Left hindlimb (tissue), 1 donor: ENCODE data around the gene QPCT.
"Not testable (repeated sequence)": the region's sequence is repeated elsewhere in the genome, so short reads cannot be mapped to it uniquely, and the experiment has no call there.

Experiments
- DNase-seq: peaks from one replicate; pipeline ENCODE4 v3.0.0-alpha.2; 2018

QPCT gene

GRCh38 chr2:37344453-37345361 lies at the start of gene QPCT:
TSS of gene QPCT (plus strand) at chr2:37344630. CDS start at chr2:37344732, 102 bp downstream.
- peak; percentile 57 for DNase-seq

- not testable (repeated sequence) for DNase-seq
Observed at GRCh38 chr2:37294858-37295257, 49.6 kb upstream of the QPCT start.

GRCh38 chr2:37295469-37296073 lies 48.9 kb upstream of the QPCT start:
- DNase-seq = no peak

GRCh38 chr2:37297632-37298031 lies 46.8 kb upstream of the QPCT start:
- no peak for DNase-seq

DNA sequence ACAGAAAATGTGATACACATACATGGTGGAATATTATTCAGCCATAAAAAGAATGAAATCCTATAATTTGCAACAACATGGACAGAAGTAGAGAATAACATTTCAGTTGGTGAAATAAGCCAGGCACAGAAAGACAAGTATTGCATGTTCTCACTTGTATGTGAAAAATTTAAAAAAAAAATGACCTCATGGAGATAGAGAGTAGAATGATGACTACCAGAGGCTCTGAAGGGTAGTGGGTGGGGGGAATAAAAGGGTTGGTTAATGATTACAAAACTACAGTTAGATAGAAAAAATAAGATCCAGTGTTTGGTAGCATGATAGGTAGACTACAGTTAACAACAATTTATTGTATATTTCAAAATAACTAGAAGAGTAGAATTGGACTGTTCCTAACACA lies 44.3 kb upstream of the QPCT start:
- DNase-seq = no peak

GRCh38 chr2:37300578-37300977 lies 43.9 kb upstream of the QPCT start:
- DNase-seq = no peak

- DNase-seq = no peak
Observed at GRCh38 chr2:37301408-37301807, 43.0 kb upstream of the QPCT start.

DNA sequence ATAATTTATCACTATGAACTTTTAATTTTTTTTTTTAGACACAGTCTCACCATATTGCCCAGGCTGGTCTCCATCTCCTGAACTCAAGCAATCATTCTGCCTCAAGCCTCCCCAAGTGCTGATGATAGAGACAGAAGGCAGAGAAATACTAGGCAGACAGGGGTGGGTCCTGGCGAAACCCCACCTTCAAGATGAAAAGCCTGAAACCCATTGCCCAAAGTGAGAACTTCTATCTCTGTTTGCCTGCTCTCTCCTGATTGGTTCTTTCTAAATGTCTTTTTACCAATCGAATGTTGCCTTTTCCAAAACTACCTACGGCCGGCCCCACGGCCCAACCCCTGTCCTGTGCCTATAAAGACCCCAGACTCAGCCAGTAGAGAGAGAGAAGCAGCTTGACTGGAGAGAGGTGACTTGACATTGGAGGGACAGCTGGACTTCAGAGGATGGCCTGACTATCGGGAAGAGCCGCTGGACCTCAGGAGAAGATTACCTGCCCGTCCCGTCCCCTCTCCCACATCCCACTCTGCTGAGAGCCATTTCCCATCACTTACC lies 41.7 kb upstream of the QPCT start:
- DNase-seq = no peak

GRCh38 chr2:37306024-37306423 lies 38.4 kb upstream of the QPCT start:
- DNase-seq = no peak

GRCh38 chr2:37307500-37307899 lies 36.9 kb upstream of the QPCT start:
- DNase-seq = no peak

DNA sequence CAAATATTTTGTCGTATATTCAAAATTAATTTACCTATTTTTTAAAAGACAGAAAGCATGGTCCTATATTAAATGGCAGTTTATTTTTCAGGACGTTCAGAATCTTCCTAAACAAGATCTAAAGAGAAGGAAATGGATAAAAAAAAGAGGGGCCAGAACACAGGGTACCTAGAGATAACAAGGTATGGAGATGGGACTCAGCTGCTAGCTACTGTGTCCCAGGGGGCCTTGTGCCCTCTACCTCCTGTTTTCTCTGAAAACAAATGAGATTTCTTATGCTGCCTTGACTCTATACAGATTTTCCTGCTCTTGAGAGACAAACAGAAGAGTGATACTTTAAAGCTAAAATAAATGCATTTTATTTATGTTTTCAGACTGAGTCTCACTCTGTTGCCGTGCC lies 29.1 kb upstream of the QPCT start:
- DNase-seq = no peak

- no peak for DNase-seq
Observed at GRCh38 chr2:37316181-37316580, 28.2 kb upstream of the QPCT start.

GRCh38 chr2:37317746-37318145 lies 26.7 kb upstream of the QPCT start:
- DNase-seq = no peak

DNA sequence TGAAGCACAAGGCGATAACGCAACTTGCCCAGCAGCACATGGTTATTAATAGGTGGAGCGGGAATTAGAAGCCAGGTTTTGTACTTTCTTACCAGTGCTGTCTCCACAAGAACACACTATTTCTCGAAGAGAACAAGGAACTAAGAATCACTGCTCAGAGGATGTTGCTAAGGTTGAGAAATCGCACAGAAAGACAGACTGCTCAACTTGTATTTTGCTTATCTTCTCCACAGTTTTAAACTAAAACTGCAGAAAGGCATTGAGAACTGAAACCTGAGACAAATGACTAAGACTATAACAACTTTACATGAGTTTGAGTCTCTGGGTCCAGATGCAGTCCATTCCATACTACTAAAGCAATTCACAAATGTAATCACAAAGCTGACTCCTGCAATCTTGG lies 26.0 kb upstream of the QPCT start:
- no peak for DNase-seq

DNA sequence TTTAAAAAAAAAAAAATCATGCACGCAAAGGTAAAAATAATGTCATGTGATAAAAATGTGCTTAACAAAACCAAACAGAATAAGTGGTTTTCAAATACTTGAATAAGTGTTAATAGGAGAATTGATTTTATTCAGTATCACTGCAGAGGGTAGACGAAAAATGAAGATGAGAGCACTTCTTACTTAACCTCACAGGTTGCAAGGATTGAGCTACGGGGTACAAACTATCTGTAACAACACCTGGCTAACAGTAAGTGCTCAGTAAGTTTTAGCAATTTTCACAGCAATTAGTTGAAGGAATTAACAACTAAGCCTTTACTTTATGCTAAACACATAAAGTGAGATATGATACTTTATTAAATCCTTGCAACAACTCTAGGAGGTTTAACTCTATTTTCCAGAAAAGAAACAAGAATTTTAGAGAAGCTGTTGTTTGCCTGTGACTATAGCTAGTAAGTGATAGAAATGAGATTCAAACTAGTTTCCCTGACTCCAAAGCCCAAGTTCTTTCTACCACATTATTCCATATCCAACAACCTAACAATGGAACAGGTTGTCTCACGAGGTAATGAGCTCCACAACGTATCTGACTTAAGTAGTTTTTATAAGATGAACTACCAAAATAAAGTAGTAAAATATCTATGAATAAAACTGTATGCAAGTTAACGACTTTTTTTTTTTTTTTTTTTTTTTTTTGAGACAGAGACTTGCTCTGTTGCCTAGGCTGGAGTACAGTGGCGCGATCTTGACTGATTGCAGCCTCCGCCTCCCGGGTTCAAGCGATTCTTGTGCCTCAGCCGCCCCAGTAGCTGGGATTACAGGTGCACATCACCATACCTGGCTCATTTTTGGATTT lies 24.4 kb upstream of the QPCT start:
- no peak for DNase-seq

GRCh38 chr2:37321029-37321682 lies 23.3 kb upstream of the QPCT start:
- no peak for DNase-seq

GRCh38 chr2:37322368-37322767 lies 22.1 kb upstream of the QPCT start:
- DNase-seq = no peak

DNA sequence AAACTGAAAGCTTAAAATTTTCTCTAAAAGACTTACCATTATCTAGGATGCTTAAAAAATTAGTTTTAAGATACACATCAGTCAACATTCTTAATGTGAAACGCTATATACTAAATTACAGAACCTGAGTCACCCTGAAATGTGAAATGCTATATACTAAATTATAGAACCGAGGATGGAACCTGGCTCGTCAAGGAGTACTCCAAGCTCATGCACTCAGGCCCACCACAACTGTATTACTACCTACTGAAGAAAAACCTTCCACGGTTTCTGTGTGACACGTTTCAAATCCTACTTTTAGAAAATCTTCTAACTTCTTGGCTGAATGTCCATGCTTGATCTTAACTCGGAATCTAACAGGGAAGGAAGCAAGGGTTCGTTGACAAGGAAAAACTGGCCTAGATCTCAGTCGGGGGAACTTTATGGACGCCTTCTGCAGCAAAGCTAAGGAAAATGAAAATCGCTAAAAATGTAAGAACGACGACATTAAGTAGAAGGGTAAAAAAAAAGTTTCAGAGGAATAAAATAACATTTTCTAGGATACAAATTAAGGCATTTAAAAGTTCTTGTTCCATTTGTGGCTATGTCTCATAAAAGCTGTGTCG lies 21.2 kb upstream of the QPCT start:
- DNase-seq = no peak

DNA sequence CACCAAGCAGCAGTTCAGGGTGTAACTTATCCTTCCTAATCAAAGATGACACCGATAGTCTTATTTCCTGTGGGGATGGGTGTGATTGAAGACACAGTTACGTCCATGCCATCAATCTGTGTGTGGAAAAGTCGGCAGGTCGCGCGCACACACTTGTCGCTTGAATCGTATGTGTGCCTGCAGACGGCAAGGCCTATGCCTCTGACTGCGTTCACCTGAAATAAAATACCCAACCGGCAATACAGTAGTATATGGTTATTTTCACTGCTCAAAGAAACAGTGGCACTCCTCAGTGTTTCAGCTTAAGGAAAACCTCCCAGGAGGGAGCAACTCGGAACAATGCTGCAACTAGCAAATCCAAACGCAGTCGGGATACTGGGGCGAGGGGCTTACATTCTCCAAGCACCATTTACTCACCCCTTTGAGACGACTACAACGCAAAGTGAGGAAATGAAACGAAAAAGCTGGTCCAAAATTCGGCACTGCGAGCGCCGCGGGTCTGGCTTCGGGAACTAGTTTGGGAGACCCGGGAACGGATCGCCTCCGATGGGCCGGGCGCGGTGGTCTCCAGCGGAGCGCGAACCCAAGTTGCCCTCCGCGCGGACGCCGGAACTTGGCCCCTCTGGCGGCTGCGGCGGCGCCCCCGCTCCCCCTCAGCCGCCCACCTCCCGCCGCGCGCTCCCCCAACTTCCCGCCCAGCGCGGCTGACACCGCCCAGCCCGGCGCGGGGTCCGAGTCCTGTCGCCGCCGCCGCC lies 20.5 kb upstream of the QPCT start:
- DNase-seq = peak; percentile 49

- DNase-seq = no peak
Observed at GRCh38 chr2:37324536-37324785, 20.0 kb upstream of the QPCT start.

DNA sequence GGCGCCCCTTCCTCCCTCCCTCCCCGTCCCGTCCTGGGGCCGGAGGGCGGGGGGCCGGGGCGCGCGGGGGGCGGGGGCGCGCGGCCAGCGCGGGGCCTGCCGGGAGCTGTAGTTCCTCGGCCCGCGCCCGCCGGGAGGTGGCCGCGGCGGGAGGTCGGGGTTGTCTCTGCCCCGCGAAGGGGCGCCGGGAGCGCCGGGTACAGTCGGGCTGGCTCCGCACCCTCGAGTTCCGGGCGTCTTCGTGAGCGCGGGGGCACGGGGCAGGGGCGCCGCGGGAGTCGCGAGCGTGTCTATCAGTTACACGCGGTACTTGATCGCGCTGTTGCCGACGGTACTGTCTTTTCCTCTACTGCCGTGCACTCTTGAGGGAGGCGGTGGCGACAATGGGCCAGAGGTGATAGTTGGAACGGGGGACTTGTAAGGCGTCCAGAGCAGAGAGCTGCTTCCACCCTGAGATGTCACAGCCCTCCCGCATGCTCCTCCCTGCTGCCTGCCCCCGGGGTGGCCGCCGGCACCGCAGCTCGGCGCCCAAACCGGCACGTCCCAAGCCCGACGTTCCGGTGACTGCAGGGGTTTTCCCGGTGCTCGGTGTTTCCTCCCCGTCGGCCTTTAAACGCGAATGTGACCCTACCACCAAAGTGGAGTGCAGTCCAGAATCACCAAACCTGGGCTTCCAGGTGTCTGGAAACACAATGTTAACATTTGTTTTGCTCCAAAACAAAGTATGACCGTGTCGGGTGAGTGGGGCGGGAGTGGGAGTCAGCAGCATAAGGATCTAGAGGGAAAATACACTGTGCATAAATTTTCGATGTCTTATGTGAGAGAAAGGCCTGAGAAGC lies 19.4 kb upstream of the QPCT start, which contains the start of gene PRKD3:
Gene PRKD3 (minus strand): TSS at position 48 of the 839 bp plus-strand sequence. CDS start 8,309 bp downstream, outside the sequence.
- DNase-seq = peak; percentile 89
